ENCODE data around the gene CUBN.
"Not testable (repeated sequence)": the region's sequence is repeated elsewhere in the genome, so short reads cannot be mapped to it uniquely, and the experiment has no call there.

Gene CUBN

GRCh38 chr10:17141504-17142229 lies 12.1 kb upstream of the CUBN start:
- no peak for DNase-seq (ENCODE audit: low read depth in 2 of 2)

- DNase-seq (ENCODE audit: low read depth in 2 of 2) = no peak
Measured at GRCh38 chr10:17140386-17140761, 10.8 kb upstream of the CUBN start.

- DNase-seq (ENCODE audit: low read depth in 2 of 2) = no peak
Measured at GRCh38 chr10:17138460-17139042, 8.9 kb upstream of the CUBN start.

- no peak for DNase-seq (ENCODE audit: low read depth in 2 of 2)
Measured at GRCh38 chr10:17134737-17135260, 5.2 kb upstream of the CUBN start.

- DNase-seq (ENCODE audit: low read depth in 2 of 2) = no peak
Measured at GRCh38 chr10:17134282-17134681, 4.7 kb upstream of the CUBN start.

GRCh38 chr10:17128261-17128660 lies 1.4 kb downstream of the CUBN start:
- DNase-seq (ENCODE audit: low read depth in 2 of 2) = no peak

- no peak for DNase-seq (ENCODE audit: low read depth in 2 of 2)
Measured at GRCh38 chr10:17126327-17126726, 3.3 kb downstream of the CUBN start.

GRCh38 chr10:17125206-17125893 lies 4.3 kb downstream of the CUBN start:
- DNase-seq (ENCODE audit: low read depth in 2 of 2) = no peak

GRCh38 chr10:17123961-17124360 lies 5.7 kb downstream of the CUBN start:
- DNase-seq (ENCODE audit: low read depth in 2 of 2) = no peak

GRCh38 chr10:17122726-17123661 lies 6.6 kb downstream of the CUBN start:
- peak; percentile 68 to 70 for DNase-seq (ENCODE audit: low read depth in 2 of 2)

- DNase-seq (ENCODE audit: low read depth in 2 of 2) = no peak
Measured at GRCh38 chr10:17122052-17122451, 7.6 kb downstream of the CUBN start.

- DNase-seq (ENCODE audit: low read depth in 2 of 2) = no peak
Measured at GRCh38 chr10:17120694-17121093, 8.9 kb downstream of the CUBN start.

- DNase-seq (ENCODE audit: low read depth in 2 of 2) = no peak
Measured at GRCh38 chr10:17119845-17120244, 9.8 kb downstream of the CUBN start.

- no peak for DNase-seq (ENCODE audit: low read depth in 2 of 2)
Measured at GRCh38 chr10:17116193-17116592, 13.4 kb downstream of the CUBN start.

GRCh38 chr10:17115683-17116082 lies 13.9 kb downstream of the CUBN start:
- DNase-seq (ENCODE audit: low read depth in 2 of 2) = no peak

- not testable (repeated sequence) for DNase-seq (ENCODE audit: low read depth in 2 of 2)
Measured at GRCh38 chr10:17114878-17115444, 14.7 kb downstream of the CUBN start.

GRCh38 chr10:17113889-17114540 lies 15.6 kb downstream of the CUBN start:
- no peak for DNase-seq (ENCODE audit: low read depth in 2 of 2)

GRCh38 chr10:17113346-17113745 lies 16.3 kb downstream of the CUBN start:
- DNase-seq (ENCODE audit: low read depth in 2 of 2) = no peak

- DNase-seq (ENCODE audit: low read depth in 2 of 2) = no peak
Measured at GRCh38 chr10:17112566-17112965, 17.0 kb downstream of the CUBN start.

- DNase-seq (ENCODE audit: low read depth in 2 of 2) = peak in 1 of 2 experiments; percentile 23
Measured at GRCh38 chr10:17109475-17110207, 20.0 kb downstream of the CUBN start.

Measured in fibroblast of skin of left quadriceps (primary cell).